Midbrain (tissue), 1 donor: ENCODE measurements around the gene TAMM41.
"Not testable (repeated sequence)": the region's sequence is repeated elsewhere in the genome, so short reads cannot be mapped to it uniquely, and the experiment has no call there.

Source experiments
- DNase-seq: peaks from one replicate; lab custom pipeline; 2025; lab: John Stamatoyannopoulos, UW

The TAMM41 gene

GRCh38 chr3:11846281-11847266, at the start of gene TAMM41:
TAMM41 (minus strand) TSS chr3:11846885; CDS start chr3:11846636, 249 bp downstream.
- DNase-seq = peak; percentile 88

- DNase-seq = no peak
Observed at GRCh38 chr3:11878837-11879236, 32.2 kb upstream of the TAMM41 start.

GRCh38 chr3:11874707-11875106, 28.0 kb upstream of the TAMM41 start:
- not testable (repeated sequence) for DNase-seq

- not testable (repeated sequence) for DNase-seq
Observed at GRCh38 chr3:11863739-11864138, 17.1 kb upstream of the TAMM41 start.

- DNase-seq = not testable (repeated sequence)
Observed at GRCh38 chr3:11862584-11862983, 15.9 kb upstream of the TAMM41 start.

- not testable (repeated sequence) for DNase-seq
Observed at GRCh38 chr3:11862145-11862544, 15.5 kb upstream of the TAMM41 start.

GRCh38 chr3:11860213-11860612, 13.5 kb upstream of the TAMM41 start:
- DNase-seq = not testable (repeated sequence)

- DNase-seq = no peak
Observed at GRCh38 chr3:11853450-11853849, 6.8 kb upstream of the TAMM41 start.

GRCh38 chr3:11850003-11850402, 3.3 kb upstream of the TAMM41 start:
- peak; percentile 4 for DNase-seq

GRCh38 chr3:11847607-11848006, 922 bp upstream of the TAMM41 start:
- DNase-seq = no peak

- no peak for DNase-seq
Observed at GRCh38 chr3:11845651-11846050, 1.0 kb downstream of the TAMM41 start.

- no peak for DNase-seq
Observed at GRCh38 chr3:11844891-11845290, 1.8 kb downstream of the TAMM41 start.

- DNase-seq = peak; percentile 54
Observed at GRCh38 chr3:11835028-11835639, 11.6 kb downstream of the TAMM41 start.

GRCh38 chr3:11832981-11833905, 13.4 kb downstream of the TAMM41 start:
- peak; percentile 62 for DNase-seq

GRCh38 chr3:11829416-11829815, 17.3 kb downstream of the TAMM41 start:
- DNase-seq = no peak

- no peak for DNase-seq
Observed at GRCh38 chr3:11826628-11827265, 19.9 kb downstream of the TAMM41 start.

- peak; percentile 7 for DNase-seq
Observed at GRCh38 chr3:11825301-11825700, 21.4 kb downstream of the TAMM41 start.

- DNase-seq = no peak
Observed at GRCh38 chr3:11820531-11821041, 26.1 kb downstream of the TAMM41 start.

- no peak for DNase-seq
Observed at GRCh38 chr3:11819146-11819689, 27.5 kb downstream of the TAMM41 start.

GRCh38 chr3:11818033-11818432, 28.7 kb downstream of the TAMM41 start:
- no peak for DNase-seq

GRCh38 chr3:11815111-11815510, 31.6 kb downstream of the TAMM41 start:
- DNase-seq = no peak
